H9 (cell line): ENCODE results near the gene NTRK2. TPM values are rescaled to one million over a fixed set of nuclear protein-coding genes. Genes with fewer than 3 reads are reported as not detected.

Source experiments
- DNase-seq: peaks from one replicate; pipeline ENCODE4 v3.0.0-alpha.2; 2017
- H2AFZ ChIP-seq: one replicate; pipeline ENCODE4 v1.6.1; 2013; ENCODE audit warnings: mild to moderate bottlenecking, low read length, control low read depth, moderate library complexity
- H2AK5ac ChIP-seq: 2 replicates; pipeline ENCODE4 v1.6.1; 2013; ENCODE audit warnings: low read length, control low read depth, mixed read lengths; ENCODE audit not compliant: insufficient read length
- H2BK120ac ChIP-seq: one replicate; pipeline ENCODE4 v1.6.1; 2013; ENCODE audit warnings: low read depth, mild to moderate bottlenecking, low read length, control low read depth, inconsistent platforms; ENCODE audit not compliant: poor library complexity, severe bottlenecking
- H2BK12ac ChIP-seq: 2 replicates; pipeline ENCODE4 v1.6.1; 2013; ENCODE audit warnings: low read length, control low read depth, mixed read lengths, low read depth; ENCODE audit not compliant: insufficient read length
- H2BK15ac ChIP-seq: 2 replicates; pipeline ENCODE4 v1.6.1; 2013; ENCODE audit warnings: low read depth, low read length, control low read depth
- H2BK20ac ChIP-seq: one replicate; pipeline ENCODE4 v1.6.1; 2013; ENCODE audit warnings: low read depth, mild to moderate bottlenecking, low read length, control low read depth, inconsistent platforms; ENCODE audit not compliant: poor library complexity, severe bottlenecking
- H2BK5ac ChIP-seq: 2 replicates; pipeline ENCODE4 v1.6.1; 2013; ENCODE audit warnings: low read length, control low read depth, mixed read lengths; ENCODE audit not compliant: insufficient read length
- H3K14ac ChIP-seq: 2 replicates; pipeline ENCODE4 v1.6.1; 2013; ENCODE audit warnings: low read length, control low read depth; ENCODE audit not compliant: insufficient read depth
- H3K18ac ChIP-seq: 2 replicates; pipeline ENCODE4 v1.6.1; 2013; ENCODE audit warnings: low read depth, mild to moderate bottlenecking, mixed read lengths, low read length, control low read depth; ENCODE audit not compliant: insufficient read length
- H3K23ac ChIP-seq: 2 replicates; pipeline ENCODE4 v1.6.1; 2013; ENCODE audit warnings: low read length, control low read depth, mixed read lengths, low read depth; ENCODE audit not compliant: insufficient read length
- H3K23me2 ChIP-seq: 2 replicates; pipeline ENCODE4 v1.6.1; 2013; ENCODE audit warnings: low read depth, mild to moderate bottlenecking, mixed read lengths, low read length, control low read depth; ENCODE audit not compliant: insufficient read length, poor library complexity, severe bottlenecking
- H3K27ac ChIP-seq: 2 replicates; pipeline ENCODE4 v1.5.1; 2013; ENCODE audit warnings: low read length, control low read depth, mixed read lengths, low read depth; ENCODE audit not compliant: insufficient read length
- H3K27me3 ChIP-seq: 2 replicates; pipeline ENCODE4 v1.6.1; 2013; ENCODE audit warnings: low read length, control low read depth, inconsistent platforms; ENCODE audit not compliant: insufficient read depth
- H3K4ac ChIP-seq: 2 replicates; pipeline ENCODE4 v1.6.1; 2013; ENCODE audit warnings: low read depth, mild to moderate bottlenecking, control low read depth, inconsistent platforms, low read length, moderate library complexity
- H3K4me1 ChIP-seq: 2 replicates; pipeline ENCODE4 v1.6.1; 2013; ENCODE audit warnings: low read length, control low read depth, inconsistent platforms; ENCODE audit not compliant: insufficient read depth
- H3K4me2 ChIP-seq: 2 replicates; pipeline ENCODE4 v1.6.1; 2013; ENCODE audit warnings: low read length, control low read depth, mixed read lengths; ENCODE audit not compliant: insufficient read length, insufficient read depth
- H3K56ac ChIP-seq: 2 replicates; pipeline ENCODE4 v1.6.1; 2013; ENCODE audit warnings: low read depth, mild to moderate bottlenecking, mixed read lengths, low read length, control low read depth; ENCODE audit not compliant: insufficient read length
- H3K79me1 ChIP-seq: 2 replicates; pipeline ENCODE4 v1.6.1; 2013; ENCODE audit warnings: low read depth, mild to moderate bottlenecking, moderate library complexity, low read length, control low read depth, inconsistent platforms; ENCODE audit not compliant: insufficient read depth, poor library complexity, severe bottlenecking
- H3K79me2 ChIP-seq: 2 replicates; pipeline ENCODE4 v1.6.1; 2013; ENCODE audit warnings: low read length, control low read depth, inconsistent platforms; ENCODE audit not compliant: insufficient read depth
- H3K9ac ChIP-seq: 2 replicates; pipeline ENCODE4 v1.6.1; 2013; ENCODE audit warnings: low read length, control low read depth, mixed read lengths; ENCODE audit not compliant: insufficient read length; ENCODE audit errors: extremely low read depth
- H3K9me3 ChIP-seq: one replicate; pipeline ENCODE4 v1.6.1; 2013; ENCODE audit warnings: low read depth, low read length, inconsistent platforms; ENCODE audit not compliant: control insufficient read depth
- H3T11ph ChIP-seq: one replicate; pipeline ENCODE4 v1.6.1; 2013; ENCODE audit warnings: mild to moderate bottlenecking, low read length, control low read depth, inconsistent platforms
- H4K20me1 ChIP-seq: one replicate; pipeline ENCODE4 v1.6.1; 2013; ENCODE audit not compliant: control insufficient read depth, insufficient read length, insufficient read depth
- H4K5ac ChIP-seq: 2 replicates; pipeline ENCODE4 v1.6.1; 2013; ENCODE audit warnings: low read depth, mild to moderate bottlenecking, mixed read lengths, low read length, control low read depth; ENCODE audit not compliant: insufficient read length
- H4K8ac ChIP-seq: replicated peaks from 2 replicates; pipeline ENCODE4 v1.6.1; 2013; ENCODE audit warnings: low read length, control low read depth, mixed read lengths, low read depth; ENCODE audit not compliant: insufficient read length
- H4K91ac ChIP-seq: 2 replicates; pipeline ENCODE4 v1.6.1; 2013; ENCODE audit warnings: low read depth, mild to moderate bottlenecking, moderate library complexity, mixed read lengths, low read length, control low read depth; ENCODE audit not compliant: insufficient read length
- H3K27ac Mint-ChIP-seq, 3 experiments: 2 replicates in 2 of 3; 3 replicates in 1 of 3; pipeline ENCODE4 v1.8.0; 2020 to 2021; ENCODE audit warnings: mixed read lengths in 3 of 3, mild to moderate bottlenecking in 1 of 3, moderate library complexity in 1 of 3
- H3K27me3 Mint-ChIP-seq: 2 replicates; pipeline ENCODE4 v1.8.0; 2021; ENCODE audit warnings: low read depth, mild to moderate bottlenecking, moderate library complexity, mixed read lengths
- H3K36me3 Mint-ChIP-seq, 3 experiments: 2 replicates in 2 of 3; 3 replicates in 1 of 3; pipeline ENCODE4 v1.8.0; 2020 to 2021; ENCODE audit warnings: low read depth in 3 of 3, mixed read lengths in 3 of 3; ENCODE audit not compliant: insufficient read depth in 1 of 3
- H3K4me1 Mint-ChIP-seq, 2 experiments: 2 replicates each; pipeline ENCODE4 v1.8.0; 2020; ENCODE audit warnings: mixed read lengths in 2 of 2
- H3K4me3 Mint-ChIP-seq, 2 experiments: 2 replicates in 1 of 2; 3 replicates in 1 of 2; pipeline ENCODE4 v1.8.0; 2020 to 2021; ENCODE audit warnings: mild to moderate bottlenecking in 2 of 2, mixed read lengths in 2 of 2, moderate library complexity in 1 of 2
- H3K9me3 Mint-ChIP-seq, 2 experiments: 2 replicates in 1 of 2; 3 replicates in 1 of 2; pipeline ENCODE4 v1.8.0; 2020; ENCODE audit warnings: mild to moderate bottlenecking in 2 of 2, mixed read lengths in 2 of 2, moderate library complexity in 1 of 2
- CTCF ChIP-seq: fragments of 200-600 bp; sonication (generic); conservative IDR thresholded peaks from 3 replicates; pipeline ENCODE4 v1.8.0; 2021; ENCODE audit warnings: antibody characterized with exemption, mild to moderate bottlenecking
- WGBS: extraction: QIAGEN DNeasy Blood & Tissue Kit; methylation state at CpG from one replicate; pipeline ENCODE4 v1.1.7; 2013; ENCODE audit warnings: missing lambda C conversion rate, low lambda C conversion rate, mixed read lengths; ENCODE audit not compliant: insufficient read length; ENCODE audit errors: extremely low coverage; 5-methylcytosine and 5-hydroxymethylcytosine counted together
- total RNA-seq: library from RNA; stranded (reverse); gene quantifications from 2 replicates; pipeline ENCODE4 v1.2.1, GENCODE V29; 2021

Gene NTRK2
- total RNA-seq, 1 experiment from 2014 or later = 0.02 TPM

GRCh38 chr9:84759804-84760203 lies 90.3 kb downstream of the NTRK2 start:
- H3K4me1 Mint-ChIP-seq = no peaks in the 10 kb centered on the region
- Histone ChIP-seq H2BK20ac (no peak overlapping the region), H4K8ac (no peak overlapping the region), H3K27ac (no peak overlapping the region), H3K4ac (no peak overlapping the region), H3K56ac (no peak overlapping the region), H4K91ac (no peak overlapping the region), H3T11ph (no peak overlapping the region), H3K79me2 (no peaks in the 10 kb centered on the region), H2AFZ (no peak overlapping the region), H2BK5ac (no peak overlapping the region), H3K14ac (no peak overlapping the region), H2BK15ac (no peak overlapping the region), H3K4me2 (no peak overlapping the region), H3K79me1 (no peaks in the 10 kb centered on the region), H3K18ac (no peak overlapping the region), H4K20me1 (no peaks in the 10 kb centered on the region), H2BK12ac (no peak overlapping the region), H3K23me2 (no peaks in the 10 kb centered on the region), H3K9ac (no peak overlapping the region), H4K5ac (no peak overlapping the region), H2BK120ac (no peak overlapping the region), H3K4me1 (no peaks in the 10 kb centered on the region), H3K9me3 (no peaks in the 10 kb centered on the region), H2AK5ac (no peak overlapping the region), H3K27me3 (no peaks in the 10 kb centered on the region), H3K23ac (no peak overlapping the region)
- peaks cover 0 to 2% of the 10 kb centered on the region in 2 experiments; a peak in 1 of 5 replicates for H3K9me3 Mint-ChIP-seq
- H3K27ac Mint-ChIP-seq = no peak overlapping the region
- peaks cover 1% of the 10 kb centered on the region; the same call in 1 of the 2 replicates for H3K27me3 Mint-ChIP-seq
- DNase-seq = no peak
- peaks cover 0 to 3% (median 0%) of the 10 kb centered on the region in 3 experiments; a peak in 1 of 7 replicates for H3K36me3 Mint-ChIP-seq
- TF ChIP-seq CTCF = no peak
- no peak overlapping the region for H3K4me3 Mint-ChIP-seq
- WGBS = no CpG with 5 or more reads among the region's 2 CpGs
